HepG2 (cell line): ENCODE results near the gene SPRR4. TPM values are rescaled to one million over a fixed set of nuclear protein-coding genes. Genes with fewer than 3 reads are reported as not detected.

Source experiments
- ATAC-seq: fragments of 200-7000 bp; cut with Tn5 transposase; 3 replicates; pipeline ENCODE4 v1.9.1; 2020; ENCODE audit warnings: mild to moderate bottlenecking, moderate library complexity
- BruUV-seq: library from RNA; stranded (reverse); fragments of 400-500 nt; replicated peaks from 2 replicates; lab custom pipeline; 2021; lab: Mats Ljungman, UMichigan
- CTCF ChIA-PET: fragments of 300-600 bp; formaldehyde crosslinking; extraction: SDS; loops from one replicate; lab custom pipeline; 2021; ENCODE audit warnings: low total read pairs, inconsistent platforms, low intra/inter-chr PET ratio; lab: Yijun Ruan, JAX
- POLR2A ChIA-PET: fragments of 350-600 bp; sonication (Branson Sonifier 250); formaldehyde crosslinking; loops from one replicate; lab custom pipeline; 2020; ENCODE audit warnings: antibody characterized with exemption, inconsistent platforms; lab: Yijun Ruan, JAX
- DNase-seq: peaks from one replicate; pipeline ENCODE4 v3.0.0-alpha.2; 2015; ENCODE audit warnings: low spot score
- FAIRE-seq: peaks from 3 replicates; lab custom pipeline; 2011; peaks lifted over from hg19 to GRCh38; lab: Jason Lieb, UNC
- H2AFZ ChIP-seq: one replicate; pipeline ENCODE4 v1.6.1; 2011; ENCODE audit warnings: low read length, inconsistent platforms
- H3K27ac ChIP-seq: fragments of 300-600 bp; 3 replicates; pipeline ENCODE4 v1.8.0; 2011; ENCODE audit warnings: mixed run types, mild to moderate bottlenecking, mixed read lengths, low read length, inconsistent platforms; ENCODE audit not compliant: insufficient read depth; ENCODE audit errors: extremely low read length
- H3K27me3 ChIP-seq, 2 experiments: fragments of 200-600 bp in 1 of 2; 2 replicates in 1 of 2; 3 replicates in 1 of 2; pipeline versions ENCODE4 v1.6.0 to v1.8.0; 2011; ENCODE audit warnings: low read length in 2 of 2, mild to moderate bottlenecking in 2 of 2, moderate library complexity in 2 of 2, inconsistent platforms in 1 of 2; ENCODE audit not compliant: insufficient read depth in 2 of 2, control insufficient read depth in 1 of 2
- H3K36me3 ChIP-seq, 2 experiments: fragments of 200-600 bp in 1 of 2; replicated peaks in 1 of 2; 2 replicates in 1 of 2; 3 replicates in 1 of 2; pipeline versions ENCODE4 v1.5.1 to v1.8.0; 2011; ENCODE audit warnings: low read length in 2 of 2, inconsistent platforms in 1 of 2; ENCODE audit not compliant: insufficient read depth in 2 of 2, control insufficient read depth in 1 of 2
- H3K4me1 ChIP-seq: 2 replicates; pipeline ENCODE4 v1.5.1; 2012; ENCODE audit warnings: low read length, inconsistent platforms; ENCODE audit not compliant: insufficient read depth
- H3K4me2 ChIP-seq: 2 replicates; pipeline ENCODE4 v1.6.0; 2011; ENCODE audit warnings: low read depth, low read length, inconsistent platforms
- H3K4me3 ChIP-seq, 3 experiments: fragments of 200-600 bp in 1 of 3; sonication (generic), shearing (Covaris generic) in 1 of 3; replicated peaks in 1 of 3; 2 replicates each; pipeline ENCODE4 v1.5.1; 2011 to 2016; ENCODE audit warnings: low read length in 3 of 3, inconsistent platforms in 2 of 3, low read depth in 2 of 3, mild to moderate bottlenecking in 2 of 3, control low read depth in 1 of 3, mixed read lengths in 1 of 3; ENCODE audit not compliant: insufficient read depth in 1 of 3
- H3K79me2 ChIP-seq: one replicate; pipeline ENCODE4 v1.6.1; 2011; ENCODE audit warnings: low read length, inconsistent platforms; ENCODE audit not compliant: insufficient read depth
- H3K9ac ChIP-seq: 2 replicates; pipeline ENCODE4 v1.6.0; 2011; ENCODE audit warnings: mild to moderate bottlenecking, low read depth, low read length, inconsistent platforms; ENCODE audit not compliant: insufficient read depth
- H3K9me3 ChIP-seq: 2 replicates; pipeline ENCODE4 v1.5.1; 2012; ENCODE audit warnings: mild to moderate bottlenecking, low read length
- H4K20me1 ChIP-seq: 2 replicates; pipeline ENCODE4 v1.6.0; 2011; ENCODE audit warnings: inconsistent platforms, mild to moderate bottlenecking, low read length, moderate library complexity; ENCODE audit not compliant: insufficient read depth
- CSRNP1 ChIP-seq: sonication (generic); formaldehyde crosslinking; IDR thresholded peaks from 2 replicates; pipeline ENCODE4 v1.8.1; 2023; ENCODE audit warnings: mild to moderate bottlenecking, missing genetic modification reagents
- EED ChIP-seq: sonication (generic); formaldehyde crosslinking; IDR thresholded peaks from 2 replicates; pipeline ENCODE4 v1.5.0; 2020; ENCODE audit warnings: mild to moderate bottlenecking, missing genetic modification reagents
- GMEB2 ChIP-seq: IDR thresholded peaks from 2 replicates; pipeline ENCODE4 v1.6.1; 2016; ENCODE audit warnings: missing biosample characterization, missing genetic modification reagents, low read depth
- PCBP1 ChIP-seq: fragments of 200-400 bp; formaldehyde crosslinking; IDR thresholded peaks from 2 replicates; pipeline ENCODE4 v1.6.1; 2017; ENCODE audit warnings: mild to moderate bottlenecking, low read depth, low read length, borderline replicate concordance
- POLR2A ChIP-seq, 2 experiments: IDR thresholded peaks; 2 replicates each; pipeline ENCODE4 v1.6.1; 2011; ENCODE audit warnings: low read depth in 2 of 2, low read length in 2 of 2, mild to moderate bottlenecking in 1 of 2, moderate library complexity in 1 of 2; ENCODE audit not compliant: insufficient read depth in 1 of 2
- TEF ChIP-seq: sonication (generic); formaldehyde crosslinking; IDR thresholded peaks from 2 replicates; pipeline ENCODE4 v1.5.0; 2020; ENCODE audit warnings: missing genetic modification reagents
- ZBTB4 ChIP-seq: sonication (generic); formaldehyde crosslinking; IDR thresholded peaks from 2 replicates; pipeline ENCODE4 v1.4.0; 2020; ENCODE audit warnings: missing genetic modification reagents, mild to moderate bottlenecking, borderline replicate concordance
- ZFP82 ChIP-seq: sonication (generic); formaldehyde crosslinking; IDR thresholded peaks from 2 replicates; pipeline ENCODE4 v1.5.1; 2020; ENCODE audit warnings: mild to moderate bottlenecking, missing genetic modification reagents, borderline replicate concordance
- ZNF282 ChIP-seq: fragments of 450-650 bp; IDR thresholded peaks from 2 replicates; pipeline ENCODE4 v1.6.1; 2018; ENCODE audit not compliant: partially characterized antibody
- ZNF703 ChIP-seq: sonication (generic); formaldehyde crosslinking; IDR thresholded peaks from 2 replicates; pipeline ENCODE4 v1.5.1; 2020; ENCODE audit warnings: missing genetic modification reagents, mild to moderate bottlenecking, moderate library complexity, borderline replicate concordance
- ZSCAN12 ChIP-seq: sonication (generic); formaldehyde crosslinking; IDR thresholded peaks from 2 replicates; pipeline ENCODE4 v1.9.0; 2021; ENCODE audit warnings: mild to moderate bottlenecking, missing genetic modification reagents
- WGBS: methylation state at CpG from one replicate; pipeline ENCODE4 v1.1.6; 2017; ENCODE audit warnings: low lambda C conversion rate; 5-methylcytosine and 5-hydroxymethylcytosine counted together
- in situ Hi-C: cut with HindIII; loops from 2 replicates; pipeline ENCODE4 v1.10.0; 2017; ENCODE audit warnings: low pct_unique_long_range_greater_than_20kb; ENCODE audit not compliant: extremely low pct_ligation_motif_present
- intact Hi-C: fragments of 100-400 bp; cut with micrococcal nuclease; formaldehyde crosslinking; loops from one replicate; pipeline ENCODE4 v1.10.0; 2022; ENCODE audit not compliant: unreplicated experiment
- polyA plus RNA-seq, 8 experiments: library from polyadenylated mRNA; depleted of rRNA in 3 of 8; stranded (reverse) in 7 of 8; unstranded in 1 of 8; fragments of >200 nt; fragmentation: Illumina TruSeq in 4 of 8; extraction: Trizol in 4 of 8; gene quantifications; 2 replicates each; pipeline versions ENCODE4 v1.2.1 to v1.2.3, GENCODE V29; 2011 to 2016; ENCODE audit warnings: low read depth in 4 of 8, missing spikeins in 1 of 8, mixed read lengths in 1 of 8; ENCODE audit not compliant: insufficient read depth in 1 of 8
- total RNA-seq, 5 experiments: library from RNA; depleted of rRNA; stranded (reverse); fragments of >200 nt; fragmentation: Illumina TruSeq; extraction: Trizol; gene quantifications; 2 replicates each; pipeline ENCODE4 v1.2.3, GENCODE V29; 2016; ENCODE audit warnings: low read depth in 1 of 5

SPRR4 gene
- total and polyA plus RNA-seq, 2 of the 13 experiments (the other 11 are each of a cell fraction or from before 2014, with no cell fraction given) = not detected

GRCh38 chr1:152965853-152966252 lies 4.6 kb upstream of the SPRR4 start:
- H3K36me3 ChIP-seq = no peaks in the 10 kb centered on the region
- intact Hi-C loops = no loop called here
- H2AFZ ChIP-seq = no peak overlapping the region
- H4K20me1 ChIP-seq = no peaks in the 10 kb centered on the region
- no peak overlapping the region for H3K9ac ChIP-seq
- no peak overlapping the region for H3K4me2 ChIP-seq
- no TSS peak for BruUV-seq
- no peak overlapping the region for H3K27ac ChIP-seq
- DNase-seq (no peak), ATAC-seq (no peak), FAIRE-seq (no peak)
- no peak overlapping the region for H3K4me3 ChIP-seq
- in situ Hi-C loops = no loop called here
- H3K4me1 ChIP-seq = no peaks in the 10 kb centered on the region
- no peaks in the 10 kb centered on the region; a peak in 1 of 5 replicates for H3K27me3 ChIP-seq
- H3K79me2 ChIP-seq = no peaks in the 10 kb centered on the region
- no peaks in the 10 kb centered on the region for H3K9me3 ChIP-seq
- 1% methylated on average over 4 of the region's 4 CpGs for WGBS
- ChIA-PET POLR2A (no interaction called here), CTCF (no interaction called here)
- TF ChIP-seq ZNF282 = no peak
- no peak for TF ChIP-seq CSRNP1 (CRISPR knock-in tag)
- TF ChIP-seq ZBTB4 (CRISPR knock-in tag) = no peak
- no peak for TF ChIP-seq POLR2A (IDR thresholded peaks at IDR 0.05; ENCODE audit: insufficient read depth in 1 of 2, low read depth in 2 of 2, low read length in 2 of 2)
- TF ChIP-seq PCBP1 = no peak
- no peak for TF ChIP-seq EED (CRISPR knock-in tag)
- no peak for TF ChIP-seq ZNF703 (CRISPR knock-in tag)
- no peak for TF ChIP-seq TEF (CRISPR knock-in tag)
- no peak for TF ChIP-seq GMEB2 (CRISPR knock-in tag)
- TF ChIP-seq ZSCAN12 (CRISPR knock-in tag) = no peak
- TF ChIP-seq ZFP82 (CRISPR knock-in tag) = no peak
